ENCODE results near the gene HOXC4.
"Not testable (repeated sequence)": the region's sequence is repeated elsewhere in the genome, so short reads cannot be mapped to it uniquely, and the experiment has no call there.

DNA sequence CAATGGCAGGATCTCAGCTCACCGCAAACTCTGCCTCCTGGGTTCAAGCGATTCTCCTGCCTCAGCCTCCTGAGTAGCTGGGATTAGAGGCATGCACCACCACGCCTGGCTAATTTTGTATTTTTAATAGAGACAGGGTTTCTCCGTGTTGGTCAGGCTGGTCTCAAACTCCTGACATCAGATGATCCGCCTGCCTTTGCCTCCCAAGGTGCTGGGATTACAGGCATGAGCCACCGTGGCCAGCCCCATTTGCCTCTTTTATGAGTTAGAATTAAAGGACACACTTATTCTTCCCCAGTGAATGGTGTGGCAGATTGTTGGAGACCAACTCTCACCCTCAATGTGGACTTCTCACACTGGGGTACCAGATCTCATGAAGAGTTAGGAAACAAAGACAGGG is 11.6 kb upstream of the HOXC4 start:
- TF ChIP-seq, protein P1, sequence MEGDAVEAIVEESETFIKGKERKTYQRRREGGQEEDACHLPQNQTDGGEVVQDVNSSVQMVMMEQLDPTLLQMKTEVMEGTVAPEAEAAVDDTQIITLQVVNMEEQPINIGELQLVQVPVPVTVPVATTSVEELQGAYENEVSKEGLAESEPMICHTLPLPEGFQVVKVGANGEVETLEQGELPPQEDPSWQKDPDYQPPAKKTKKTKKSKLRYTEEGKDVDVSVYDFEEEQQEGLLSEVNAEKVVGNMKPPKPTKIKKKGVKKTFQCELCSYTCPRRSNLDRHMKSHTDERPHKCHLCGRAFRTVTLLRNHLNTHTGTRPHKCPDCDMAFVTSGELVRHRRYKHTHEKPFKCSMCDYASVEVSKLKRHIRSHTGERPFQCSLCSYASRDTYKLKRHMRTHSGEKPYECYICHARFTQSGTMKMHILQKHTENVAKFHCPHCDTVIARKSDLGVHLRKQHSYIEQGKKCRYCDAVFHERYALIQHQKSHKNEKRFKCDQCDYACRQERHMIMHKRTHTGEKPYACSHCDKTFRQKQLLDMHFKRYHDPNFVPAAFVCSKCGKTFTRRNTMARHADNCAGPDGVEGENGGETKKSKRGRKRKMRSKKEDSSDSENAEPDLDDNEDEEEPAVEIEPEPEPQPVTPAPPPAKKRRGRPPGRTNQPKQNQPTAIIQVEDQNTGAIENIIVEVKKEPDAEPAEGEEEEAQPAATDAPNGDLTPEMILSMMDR (IDR thresholded peaks at IDR 0.05; ENCODE audit: extremely low read depth in 1 of 2, insufficient read depth in 1 of 2, low read depth in 1 of 2, low read length in 2 of 2): not testable (repeated sequence)
- not testable (repeated sequence) for TF ChIP-seq EZH2 (IDR thresholded peaks at IDR 0.05; ENCODE audit: borderline replicate concordance, low read depth, low read length, severe bottlenecking); POLR2A (IDR thresholded peaks at IDR 0.05; ENCODE audit: low read depth, low read length); POLR2AphosphoS5 (IDR thresholded peaks at IDR 0.05; ENCODE audit: insufficient read depth, low read depth, low read length); FOS (IDR thresholded peaks at IDR 0.05; ENCODE audit: borderline replicate concordance, insufficient read depth, low read length); JUN (IDR thresholded peaks at IDR 0.05; ENCODE audit: borderline replicate concordance, insufficient read depth, insufficient read length, low read depth); GATA2 (IDR thresholded peaks at IDR 0.05; ENCODE audit: insufficient read depth, insufficient read length, low read depth, low read length)
- TF ChIP-seq, protein P2, sequence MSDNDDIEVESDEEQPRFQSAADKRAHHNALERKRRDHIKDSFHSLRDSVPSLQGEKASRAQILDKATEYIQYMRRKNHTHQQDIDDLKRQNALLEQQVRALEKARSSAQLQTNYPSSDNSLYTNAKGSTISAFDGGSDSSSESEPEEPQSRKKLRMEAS (IDR thresholded peaks at IDR 0.05; ENCODE audit: insufficient read depth, insufficient read length): not testable (repeated sequence)
